IPS-NIHi7 (cell line): ENCODE measurements around the gene ACAP3.
A peak's percentile ranks its signal among the peaks of the same experiment; 100 is the strongest.

Experiments
- DNase-seq: peaks from one replicate; pipeline ENCODE4 v3.0.0; 2012; ENCODE audit warnings: mixed read lengths; ENCODE audit errors: extremely low spot score

ACAP3 gene

GRCh38 chr1:1345384-1345783 is 37.7 kb upstream of the ACAP3 start:
- DNase-seq: no peak

GRCh38 chr1:1344655-1345361 is 37.1 kb upstream of the ACAP3 start:
- DNase-seq: peak; percentile 59

- DNase-seq: no peak
These were observed 36.2 kb upstream of the ACAP3 start for GRCh38 chr1:1343811-1344421.

GRCh38 chr1:1342584-1343115 is 34.9 kb upstream of the ACAP3 start:
- DNase-seq: no peak

GRCh38 chr1:1342061-1342562 is 34.4 kb upstream of the ACAP3 start:
- DNase-seq: no peak

GRCh38 chr1:1341549-1342021 is 33.9 kb upstream of the ACAP3 start:
- no peak for DNase-seq

- no peak for DNase-seq
These were observed 33.2 kb upstream of the ACAP3 start for GRCh38 chr1:1340791-1341548.

GRCh38 chr1:1340185-1340584 is 32.5 kb upstream of the ACAP3 start:
- DNase-seq: no peak

GRCh38 chr1:1338278-1338677 is 30.5 kb upstream of the ACAP3 start:
- no peak for DNase-seq

GRCh38 chr1:1337793-1338147 is 30.0 kb upstream of the ACAP3 start:
- peak; percentile 94 for DNase-seq

GRCh38 chr1:1336931-1337792 is 29.4 kb upstream of the ACAP3 start:
- DNase-seq: no peak

- DNase-seq: no peak
These were observed 28.7 kb upstream of the ACAP3 start for GRCh38 chr1:1336446-1336845.

- no peak for DNase-seq
These were observed 28.1 kb upstream of the ACAP3 start for GRCh38 chr1:1335792-1336248.

- no peak for DNase-seq
These were observed 27.6 kb upstream of the ACAP3 start for GRCh38 chr1:1335283-1335682.

- peak; percentile 88 for DNase-seq
These were observed 27.1 kb upstream of the ACAP3 start for GRCh38 chr1:1334835-1335234.

GRCh38 chr1:1333551-1334241 is 26.0 kb upstream of the ACAP3 start:
- no peak for DNase-seq

GRCh38 chr1:1332774-1333480 is 25.2 kb upstream of the ACAP3 start:
- DNase-seq: no peak

GRCh38 chr1:1332031-1332755 is 24.5 kb upstream of the ACAP3 start:
- no peak for DNase-seq
